KMS-11 (cell line): ENCODE measurements around the gene WRAP73.

Source experiments
- H2AFZ ChIP-seq: fragments of 200-600 bp; sonication (generic); 2 replicates; pipeline ENCODE4 v1.6.1; 2016; ENCODE audit warnings: antibody characterized with exemption, mixed run types, low read depth
- H3K27ac ChIP-seq: fragments of 200-600 bp; sonication (generic); 2 replicates; pipeline ENCODE4 v1.6.1; 2016; ENCODE audit warnings: mild to moderate bottlenecking, mixed run types
- H3K27me3 ChIP-seq: fragments of 200-600 bp; sonication (generic); 2 replicates; pipeline ENCODE4 v1.6.1; 2017; ENCODE audit warnings: mild to moderate bottlenecking, low read depth, mixed run types, moderate library complexity; ENCODE audit not compliant: insufficient read depth
- H3K36me3 ChIP-seq: fragments of 200-600 bp; sonication (generic); 2 replicates; pipeline ENCODE4 v1.6.1; 2017; ENCODE audit warnings: mild to moderate bottlenecking, mixed run types; ENCODE audit not compliant: insufficient read depth
- H3K4me1 ChIP-seq: fragments of 200-600 bp; sonication (generic); 2 replicates; pipeline ENCODE4 v1.6.1; 2016; ENCODE audit warnings: mild to moderate bottlenecking, low read depth, mixed run types; ENCODE audit not compliant: poor library complexity, severe bottlenecking
- H3K4me2 ChIP-seq: fragments of 200-600 bp; sonication (generic); 2 replicates; pipeline ENCODE4 v1.7.0; 2016; ENCODE audit warnings: mild to moderate bottlenecking, mixed run types
- H3K4me3 ChIP-seq: fragments of 200-600 bp; sonication (generic); IDR thresholded peaks from 2 replicates; pipeline ENCODE4 v1.6.1; 2017; ENCODE audit warnings: low read depth, low read length, mixed read lengths; ENCODE audit not compliant: insufficient read depth
- H3K79me2 ChIP-seq: fragments of 200-600 bp; sonication (generic); 2 replicates; pipeline ENCODE4 v1.6.1; 2016; ENCODE audit warnings: low read depth, mixed run types; ENCODE audit not compliant: insufficient read depth
- H3K9ac ChIP-seq: fragments of 200-600 bp; sonication (generic); 2 replicates; pipeline ENCODE4 v1.6.1; 2016; ENCODE audit warnings: mild to moderate bottlenecking, mixed run types
- H4K20me1 ChIP-seq: fragments of 200-600 bp; sonication (generic); 2 replicates; pipeline ENCODE4 v1.6.1; 2016; ENCODE audit warnings: mild to moderate bottlenecking, mixed run types; ENCODE audit not compliant: insufficient read depth
- TF ChIP-seq, protein P1 (sequence below): fragments of 200-600 bp; sonication (generic); conservative IDR thresholded peaks from 2 replicates; pipeline ENCODE4 v1.6.1; 2017; ENCODE audit warnings: low read depth, mild to moderate bottlenecking, antibody characterized with exemption, low read length, moderate library complexity, mixed read lengths

Gene WRAP73

DNA sequence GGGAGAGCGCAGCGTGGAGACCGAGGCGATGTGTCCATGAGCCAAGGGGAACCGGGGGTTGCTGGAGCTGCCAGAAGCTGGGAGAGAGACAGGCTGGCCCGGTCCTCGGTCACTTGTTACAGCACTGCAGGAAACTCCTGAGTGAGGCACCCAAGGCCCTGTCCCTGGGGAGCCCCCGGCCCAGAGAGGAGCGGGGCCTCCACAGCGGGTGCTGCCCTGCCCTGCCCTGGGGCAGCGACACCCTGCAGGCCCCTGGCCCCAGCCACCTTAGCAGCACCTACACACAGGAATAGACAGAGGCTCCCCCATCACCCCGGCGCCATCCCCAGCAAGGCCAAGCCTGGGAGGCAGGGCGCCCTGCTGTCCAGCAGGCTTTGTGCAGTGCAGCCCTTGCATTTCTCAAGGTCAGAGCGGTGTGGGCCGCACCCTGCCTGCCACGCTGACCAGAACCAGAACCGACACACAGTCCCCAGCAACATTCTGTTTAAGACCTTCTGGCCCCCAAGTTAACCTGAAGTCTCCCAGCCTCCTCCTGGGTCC lies 32.0 kb downstream of the WRAP73 start:
- H3K79me2 ChIP-seq: no peaks in the 10 kb centered on the region
- no peak overlapping the region for H3K27ac ChIP-seq
- H2AFZ ChIP-seq: no peak overlapping the region
- H3K9ac ChIP-seq: no peak overlapping the region
- no peaks in the 10 kb centered on the region for H4K20me1 ChIP-seq
- H3K36me3 ChIP-seq: no peaks in the 10 kb centered on the region
- no peaks in the 10 kb centered on the region for H3K4me1 ChIP-seq
- no peak overlapping the region for H3K4me2 ChIP-seq
- peaks cover 74% of the 10 kb centered on the region for H3K27me3 ChIP-seq
- no peak overlapping the region for H3K4me3 ChIP-seq
- TF ChIP-seq, protein P1, sequence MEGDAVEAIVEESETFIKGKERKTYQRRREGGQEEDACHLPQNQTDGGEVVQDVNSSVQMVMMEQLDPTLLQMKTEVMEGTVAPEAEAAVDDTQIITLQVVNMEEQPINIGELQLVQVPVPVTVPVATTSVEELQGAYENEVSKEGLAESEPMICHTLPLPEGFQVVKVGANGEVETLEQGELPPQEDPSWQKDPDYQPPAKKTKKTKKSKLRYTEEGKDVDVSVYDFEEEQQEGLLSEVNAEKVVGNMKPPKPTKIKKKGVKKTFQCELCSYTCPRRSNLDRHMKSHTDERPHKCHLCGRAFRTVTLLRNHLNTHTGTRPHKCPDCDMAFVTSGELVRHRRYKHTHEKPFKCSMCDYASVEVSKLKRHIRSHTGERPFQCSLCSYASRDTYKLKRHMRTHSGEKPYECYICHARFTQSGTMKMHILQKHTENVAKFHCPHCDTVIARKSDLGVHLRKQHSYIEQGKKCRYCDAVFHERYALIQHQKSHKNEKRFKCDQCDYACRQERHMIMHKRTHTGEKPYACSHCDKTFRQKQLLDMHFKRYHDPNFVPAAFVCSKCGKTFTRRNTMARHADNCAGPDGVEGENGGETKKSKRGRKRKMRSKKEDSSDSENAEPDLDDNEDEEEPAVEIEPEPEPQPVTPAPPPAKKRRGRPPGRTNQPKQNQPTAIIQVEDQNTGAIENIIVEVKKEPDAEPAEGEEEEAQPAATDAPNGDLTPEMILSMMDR: no peak

DNA sequence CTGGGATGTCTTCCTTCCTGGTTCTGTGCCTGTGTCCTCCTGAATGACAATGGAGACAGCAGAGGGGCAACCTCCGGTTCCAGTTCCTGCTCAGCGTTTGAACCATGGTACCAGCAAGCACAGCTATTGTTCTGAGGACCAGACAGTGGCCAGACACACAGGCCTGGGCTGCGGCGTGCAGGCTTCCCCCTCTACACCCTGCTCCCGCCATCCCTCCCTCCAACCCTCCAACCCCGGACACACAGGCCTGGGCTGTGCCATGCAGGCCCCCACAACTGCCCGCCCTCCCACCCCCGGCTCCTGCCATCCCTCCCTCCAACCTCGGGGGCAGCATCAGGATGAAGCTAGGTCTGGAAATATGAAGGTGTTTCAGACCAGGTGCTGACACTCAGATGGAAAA lies 33.0 kb downstream of the WRAP73 start:
- TF ChIP-seq, protein P1: no peak
- H3K4me1 ChIP-seq: no peaks in the 10 kb centered on the region
- no peak overlapping the region for H2AFZ ChIP-seq
- H3K4me2 ChIP-seq: no peak overlapping the region
- no peak overlapping the region for H3K9ac ChIP-seq
- no peak overlapping the region for H3K4me3 ChIP-seq
- H3K27ac ChIP-seq: no peak overlapping the region
- H3K79me2 ChIP-seq: no peaks in the 10 kb centered on the region
- H3K27me3 ChIP-seq: peaks cover 84% of the 10 kb centered on the region
- no peaks in the 10 kb centered on the region for H4K20me1 ChIP-seq
- H3K36me3 ChIP-seq: no peaks in the 10 kb centered on the region

- H2AFZ ChIP-seq: no peak overlapping the region
- TF ChIP-seq, protein P1: peak; percentile 65
- no peak overlapping the region for H3K4me3 ChIP-seq
- no peak overlapping the region for H3K27ac ChIP-seq
- no peak overlapping the region for H3K9ac ChIP-seq
- H3K27me3 ChIP-seq: peaks cover 90% of the 10 kb centered on the region
- H3K4me1 ChIP-seq: no peaks in the 10 kb centered on the region
- no peaks in the 10 kb centered on the region for H4K20me1 ChIP-seq
- no peak overlapping the region for H3K4me2 ChIP-seq
- no peaks in the 10 kb centered on the region for H3K36me3 ChIP-seq
- H3K79me2 ChIP-seq: no peaks in the 10 kb centered on the region
Observed at GRCh38 chr1:3614755-3615742, 34.9 kb downstream of the WRAP73 start.

- no peak overlapping the region for H3K4me3 ChIP-seq
- peaks cover 94% of the 10 kb centered on the region for H3K27me3 ChIP-seq
- no peaks in the 10 kb centered on the region for H3K4me1 ChIP-seq
- no peak overlapping the region for H3K9ac ChIP-seq
- H3K36me3 ChIP-seq: no peaks in the 10 kb centered on the region
- no peak overlapping the region for H3K27ac ChIP-seq
- TF ChIP-seq, protein P1: no peak
- no peak overlapping the region for H2AFZ ChIP-seq
- no peaks in the 10 kb centered on the region for H3K79me2 ChIP-seq
- H3K4me2 ChIP-seq: no peak overlapping the region
- H4K20me1 ChIP-seq: no peaks in the 10 kb centered on the region
Observed at GRCh38 chr1:3612123-3612522, 37.8 kb downstream of the WRAP73 start.
